HCT116 (cell line): ENCODE measurements around the gene MCAM. TPM values are rescaled to one million over a fixed set of nuclear protein-coding genes. Genes with fewer than 3 reads are reported as not detected.

Source experiments
- ATAC-seq: fragments of 200-7000 bp; cut with Tn5 transposase; 2 replicates; pipeline ENCODE4 v1.9.1; 2020; ENCODE audit warnings: mild to moderate bottlenecking, moderate library complexity
- BruUV-seq: library from RNA; stranded (reverse); fragments of 400-500 nt; replicated peaks from 2 replicates; lab custom pipeline; 2021; lab: Mats Ljungman, UMichigan
- CTCF ChIA-PET: fragments of 300-600 bp; sonication (Branson Sonifier 250); formaldehyde crosslinking; loops from one replicate; lab custom pipeline; 2021; ENCODE audit warnings: antibody characterized with exemption; lab: Charles Lee
- POLR2A ChIA-PET: fragments of 300-600, 350-600 bp; sonication (Branson Sonifier 250); formaldehyde crosslinking; loops from one replicate; lab custom pipeline; 2021; ENCODE audit warnings: antibody characterized with exemption; lab: Charles Lee
- RAD21 ChIA-PET, 2 experiments: fragments of 300-600 bp; sonication (Branson Sonifier 250); formaldehyde crosslinking; loops; one replicate each; lab custom pipeline; 2023; ENCODE audit warnings: low total read pairs in 2 of 2; ENCODE audit not compliant: uncharacterized antibody in 2 of 2, unreplicated experiment in 2 of 2, low non-redundant PET in 1 of 2; lab: Charles Lee
- DNase-seq: peaks from one replicate; pipeline ENCODE4 v3.0.0-alpha.2; 2010; ENCODE audit warnings: low read depth, low spot score
- H2AFZ ChIP-seq: fragments of 200-600 bp; shearing (Covaris generic), sonication (generic); 2 replicates; pipeline ENCODE4 v1.6.1; 2017; ENCODE audit warnings: low read depth, mixed run types, mixed read lengths, antibody characterized with exemption, low read length; ENCODE audit not compliant: poor library complexity, severe bottlenecking
- H3K27ac ChIP-seq: 2 replicates; pipeline ENCODE4 v1.5.1; 2012; ENCODE audit warnings: low read depth, low read length
- H3K27me3 ChIP-seq: fragments of 200-600 bp; sonication (generic); 2 replicates; pipeline ENCODE4 v1.6.1; 2016; ENCODE audit warnings: mixed run types, low read length, mixed read lengths; ENCODE audit not compliant: insufficient read depth
- H3K36me3 ChIP-seq, 2 experiments: fragments of 200-500 bp in 1 of 2; fragments of 200-600 bp in 1 of 2; sonication (Bioruptor generic) in 1 of 2; sonication (generic) in 1 of 2; 2 replicates each; pipeline versions ENCODE4 v1.5.1 to v1.6.1; 2014 to 2016; ENCODE audit warnings: low read length in 2 of 2, inconsistent platforms in 1 of 2, mixed read lengths in 1 of 2, mixed run types in 1 of 2; ENCODE audit not compliant: insufficient read depth in 2 of 2, control insufficient read depth in 1 of 2
- H3K4me1 ChIP-seq, 2 experiments: fragments of 200-600 bp in 1 of 2; sonication (generic) in 1 of 2; 2 replicates each; pipeline versions ENCODE4 v1.5.1 to v1.6.1; 2012 to 2017; ENCODE audit warnings: low read length in 2 of 2, inconsistent platforms in 1 of 2, mild to moderate bottlenecking in 1 of 2, mixed read lengths in 1 of 2, mixed run types in 1 of 2, moderate library complexity in 1 of 2; ENCODE audit not compliant: insufficient read depth in 2 of 2, control insufficient read depth in 1 of 2
- H3K4me2 ChIP-seq: fragments of 200-600 bp; sonication (generic); 2 replicates; pipeline ENCODE4 v1.6.1; 2017; ENCODE audit warnings: mixed run types, low read length, mixed read lengths
- H3K4me3 ChIP-seq, 2 experiments: fragments of 200-600 bp in 1 of 2; sonication (generic) in 1 of 2; replicated peaks in 1 of 2; 2 replicates each; pipeline ENCODE4 v1.5.1; 2011 to 2016; ENCODE audit warnings: low read length in 2 of 2, control low read depth in 1 of 2, low read depth in 1 of 2, mild to moderate bottlenecking in 1 of 2, mixed read lengths in 1 of 2, mixed run types in 1 of 2
- H3K79me2 ChIP-seq: fragments of 200-600 bp; sonication (generic); 2 replicates; pipeline ENCODE4 v1.6.1; 2017; ENCODE audit warnings: mild to moderate bottlenecking, mixed run types, low read length, moderate library complexity, mixed read lengths; ENCODE audit not compliant: insufficient read depth
- H3K9ac ChIP-seq: fragments of 200-600 bp; sonication (generic); 2 replicates; pipeline ENCODE4 v1.6.1; 2016; ENCODE audit warnings: low read length, mixed read lengths
- H3K9me2 ChIP-seq: fragments of 200-600 bp; sonication (generic), shearing (Covaris generic); 2 replicates; pipeline ENCODE4 v1.6.1; 2017; ENCODE audit warnings: mixed run types, mild to moderate bottlenecking, moderate library complexity; ENCODE audit not compliant: insufficient read depth
- H3K9me3 ChIP-seq, 2 experiments: fragments of 200-500 bp in 1 of 2; fragments of 200-600 bp in 1 of 2; sonication (Bioruptor generic) in 1 of 2; sonication (generic) in 1 of 2; 2 replicates each; pipeline ENCODE4 v1.6.1; 2014 to 2017; ENCODE audit warnings: low read length in 2 of 2, mixed read lengths in 2 of 2, inconsistent platforms in 1 of 2, low read depth in 1 of 2, mild to moderate bottlenecking in 1 of 2, mixed run types in 1 of 2, moderate library complexity in 1 of 2; ENCODE audit not compliant: control insufficient read depth in 1 of 2, insufficient read depth in 1 of 2
- H4K20me1 ChIP-seq: fragments of 200-600 bp; sonication (generic), shearing (Covaris generic); 2 replicates; pipeline ENCODE4 v1.6.1; 2017; ENCODE audit warnings: mixed run types, mild to moderate bottlenecking, moderate library complexity; ENCODE audit not compliant: insufficient read depth
- CEBPB ChIP-seq: IDR thresholded peaks from 2 replicates; pipeline ENCODE4 v1.6.1; 2012; ENCODE audit warnings: low read depth
- ELF1 ChIP-seq: IDR thresholded peaks from 2 replicates; pipeline ENCODE4 v1.6.1; 2012; ENCODE audit warnings: low read depth, borderline replicate concordance
- MAX ChIP-seq: IDR thresholded peaks from 2 replicates; pipeline ENCODE4 v1.6.1; 2012
- POLR2A ChIP-seq: IDR thresholded peaks from 2 replicates; pipeline ENCODE4 v1.7.0; 2011; ENCODE audit warnings: borderline replicate concordance; ENCODE audit not compliant: insufficient read depth, insufficient read length; ENCODE audit errors: extremely low read depth
- SIN3A ChIP-seq: IDR thresholded peaks from 2 replicates; pipeline ENCODE4 v1.6.1; 2012; ENCODE audit warnings: low read depth
- SRF ChIP-seq: IDR thresholded peaks from 2 replicates; pipeline ENCODE4 v1.6.1; 2012; ENCODE audit warnings: low read depth
- intact Hi-C: fragments of 100-400 bp; cut with micrococcal nuclease; formaldehyde crosslinking; loops from 2 replicates; pipeline ENCODE4 v1.10.0; 2022
- total RNA-seq: library from RNA; stranded (reverse); gene quantifications from one replicate; pipeline ENCODE4 v1.2.1, GENCODE V29; 2021; ENCODE audit not compliant: unreplicated experiment
- TF ChIP-seq, protein P1 (sequence below), 3 experiments: fragments of 200-600 bp in 1 of 3; sonication (generic) in 1 of 3; IDR thresholded peaks in 2 of 3; conservative IDR thresholded peaks in 1 of 3; 2 replicates each; pipeline ENCODE4 v1.5.1; 2012 to 2017; ENCODE audit warnings: low read depth in 2 of 3, low read length in 2 of 3, antibody characterized with exemption in 1 of 3, borderline replicate concordance in 1 of 3, control low read depth in 1 of 3, mild to moderate bottlenecking in 1 of 3, mixed read lengths in 1 of 3, mixed run types in 1 of 3, moderate library complexity in 1 of 3; ENCODE audit not compliant: insufficient read depth in 1 of 3
- TF ChIP-seq, protein P2 (sequence below): IDR thresholded peaks from 2 replicates; pipeline ENCODE4 v1.6.1; 2011; ENCODE audit warnings: mild to moderate bottlenecking, low read length, moderate library complexity; ENCODE audit not compliant: insufficient replicate concordance; ENCODE audit errors: extremely low read depth

MCAM gene
- total RNA-seq, 1 experiment from 2014 or later = 17.4 TPM

GRCh38 chr11:119322921-119323531 lies 6.1 kb upstream of the MCAM start:
- Histone ChIP-seq H3K27me3 (no peaks in the 10 kb centered on the region), H2AFZ (no peak overlapping the region), H4K20me1 (no peaks in the 10 kb centered on the region), H3K9me3 (no peaks in the 10 kb centered on the region), H3K9me2 (no peaks in the 10 kb centered on the region)
- intact Hi-C loops = loop anchor here (5.0 kb wide), 1 partner anchor 221 kb away; the partner anchor contains the start of gene DPAGT1
- ChIA-PET CTCF (interaction anchor here (0.7 to 3.4 kb wide), 5 partner anchors 11 to 238 kb away, joined by 3 to 44 read pairs (median 4); partner anchors contain the start of gene RNF26), RAD21 (no interaction called here), POLR2A (no interaction called here)
- DNase-seq = no peak
- no TSS peak for BruUV-seq
- TF ChIP-seq POLR2A = no peak
- no peak for TF ChIP-seq SRF
- no peak for TF ChIP-seq MAX
- no peak for TF ChIP-seq ELF1
- TF ChIP-seq SIN3A = no peak
- TF ChIP-seq, protein P1, sequence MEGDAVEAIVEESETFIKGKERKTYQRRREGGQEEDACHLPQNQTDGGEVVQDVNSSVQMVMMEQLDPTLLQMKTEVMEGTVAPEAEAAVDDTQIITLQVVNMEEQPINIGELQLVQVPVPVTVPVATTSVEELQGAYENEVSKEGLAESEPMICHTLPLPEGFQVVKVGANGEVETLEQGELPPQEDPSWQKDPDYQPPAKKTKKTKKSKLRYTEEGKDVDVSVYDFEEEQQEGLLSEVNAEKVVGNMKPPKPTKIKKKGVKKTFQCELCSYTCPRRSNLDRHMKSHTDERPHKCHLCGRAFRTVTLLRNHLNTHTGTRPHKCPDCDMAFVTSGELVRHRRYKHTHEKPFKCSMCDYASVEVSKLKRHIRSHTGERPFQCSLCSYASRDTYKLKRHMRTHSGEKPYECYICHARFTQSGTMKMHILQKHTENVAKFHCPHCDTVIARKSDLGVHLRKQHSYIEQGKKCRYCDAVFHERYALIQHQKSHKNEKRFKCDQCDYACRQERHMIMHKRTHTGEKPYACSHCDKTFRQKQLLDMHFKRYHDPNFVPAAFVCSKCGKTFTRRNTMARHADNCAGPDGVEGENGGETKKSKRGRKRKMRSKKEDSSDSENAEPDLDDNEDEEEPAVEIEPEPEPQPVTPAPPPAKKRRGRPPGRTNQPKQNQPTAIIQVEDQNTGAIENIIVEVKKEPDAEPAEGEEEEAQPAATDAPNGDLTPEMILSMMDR (IDR thresholded peaks at IDR 0.05 in 2 of 3, conservative IDR thresholded peaks at IDR 0.05 in 1 of 3; ENCODE audit: borderline replicate concordance in 1 of 3, insufficient read depth in 1 of 3, low read depth in 2 of 3, low read length in 2 of 3) = no peak
- TF ChIP-seq, all 23 proteins: peak for 0
- no peak overlapping the region for H3K9ac ChIP-seq
- H3K4me1 ChIP-seq = peaks cover 0 to 15% of the 10 kb centered on the region in 2 experiments; a peak in 1 of 4 replicates
- H3K4me2 ChIP-seq = no peak overlapping the region
- no peak overlapping the region for H3K27ac ChIP-seq
- H3K79me2 ChIP-seq = no peaks in the 10 kb centered on the region
- no peak for ATAC-seq
- H3K36me3 ChIP-seq = no peaks in the 10 kb centered on the region
- H3K4me3 ChIP-seq = no peak overlapping the region

DNA sequence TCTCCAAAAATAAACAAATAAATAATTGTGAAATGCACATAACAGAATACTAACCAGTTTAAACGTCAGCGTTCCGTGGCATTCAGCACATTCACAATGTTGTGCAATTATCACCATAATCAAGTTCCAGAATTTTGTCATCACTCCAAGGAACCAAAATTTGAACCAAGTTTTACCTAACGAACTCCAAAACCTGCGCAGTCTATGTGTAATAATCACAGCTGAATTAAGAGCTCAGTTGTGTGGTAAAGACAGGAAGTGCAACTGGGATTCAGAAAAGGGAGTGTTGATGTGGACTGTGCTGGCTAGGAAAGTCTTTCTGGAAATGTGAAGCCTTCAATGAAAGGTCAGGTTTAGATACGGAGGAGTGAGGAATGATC lies 5.4 kb upstream of the MCAM start:
- H3K4me1 ChIP-seq = peaks cover 4 to 22% of the 10 kb centered on the region in 2 experiments
- ATAC-seq (no peak), DNase-seq (no peak)
- POLR2A ChIA-PET = no interaction called here
- H3K4me3 ChIP-seq = no peak overlapping the region
- no peak overlapping the region for H3K27ac ChIP-seq
- H3K79me2 ChIP-seq = no peaks in the 10 kb centered on the region
- H2AFZ ChIP-seq = peak overlapping the region; percentile 45
- no peaks in the 10 kb centered on the region for H3K36me3 ChIP-seq
- no peak overlapping the region for H3K4me2 ChIP-seq
- CTCF ChIA-PET = interaction anchor here (1.2 to 3.4 kb wide), 3 partner anchors 12 to 33 kb away, joined by 4 to 44 read pairs (median 13); partner anchors contain the start of gene RNF26
- intact Hi-C loops = loop anchor here (5.0 kb wide), 1 partner anchor 220 kb away; the partner anchor contains the start of gene DPAGT1
- H3K9me2 ChIP-seq = no peaks in the 10 kb centered on the region
- no TSS peak for BruUV-seq
- RAD21 ChIA-PET = interaction anchor here (0.6 to 1.2 kb wide), 2 partner anchors 16 to 306 kb away, joined by 4 to 6 read pairs; no protein-coding TSS in a partner anchor
- H4K20me1 ChIP-seq = no peaks in the 10 kb centered on the region
- no peak overlapping the region for H3K9ac ChIP-seq
- H3K9me3 ChIP-seq = no peaks in the 10 kb centered on the region
- TF ChIP-seq, protein P1 (IDR thresholded peaks at IDR 0.05 in 2 of 3, conservative IDR thresholded peaks at IDR 0.05 in 1 of 3; ENCODE audit: borderline replicate concordance in 1 of 3, insufficient read depth in 1 of 3, low read depth in 2 of 3, low read length in 2 of 3) = 0 out of 6 replicates have a peak, but pooled peaks of 2 of the 3 experiments have one; percentile 5 to 16
- TF ChIP-seq CEBPB = no peak
- TF ChIP-seq, protein P2, sequence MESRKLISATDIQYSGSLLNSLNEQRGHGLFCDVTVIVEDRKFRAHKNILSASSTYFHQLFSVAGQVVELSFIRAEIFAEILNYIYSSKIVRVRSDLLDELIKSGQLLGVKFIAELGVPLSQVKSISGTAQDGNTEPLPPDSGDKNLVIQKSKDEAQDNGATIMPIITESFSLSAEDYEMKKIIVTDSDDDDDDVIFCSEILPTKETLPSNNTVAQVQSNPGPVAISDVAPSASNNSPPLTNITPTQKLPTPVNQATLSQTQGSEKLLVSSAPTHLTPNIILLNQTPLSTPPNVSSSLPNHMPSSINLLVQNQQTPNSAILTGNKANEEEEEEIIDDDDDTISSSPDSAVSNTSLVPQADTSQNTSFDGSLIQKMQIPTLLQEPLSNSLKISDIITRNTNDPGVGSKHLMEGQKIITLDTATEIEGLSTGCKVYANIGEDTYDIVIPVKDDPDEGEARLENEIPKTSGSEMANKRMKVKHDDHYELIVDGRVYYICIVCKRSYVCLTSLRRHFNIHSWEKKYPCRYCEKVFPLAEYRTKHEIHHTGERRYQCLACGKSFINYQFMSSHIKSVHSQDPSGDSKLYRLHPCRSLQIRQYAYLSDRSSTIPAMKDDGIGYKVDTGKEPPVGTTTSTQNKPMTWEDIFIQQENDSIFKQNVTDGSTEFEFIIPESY = no peak
- TF ChIP-seq, all 23 proteins: peak for 1
- no peaks in the 10 kb centered on the region for H3K27me3 ChIP-seq
